HepG2 (cell line): ENCODE measurements around the gene CXCR5. TPM values are rescaled to one million over a fixed set of nuclear protein-coding genes. Genes with fewer than 3 reads are reported as not detected.

Experiments
- ARNTL ChIP-seq: sonication (generic); formaldehyde crosslinking; IDR thresholded peaks from 2 replicates; pipeline ENCODE4 v1.4.0; 2020; ENCODE audit warnings: mild to moderate bottlenecking, missing genetic modification reagents
- BCL3 ChIP-seq: sonication (generic); formaldehyde crosslinking; IDR thresholded peaks from 2 replicates; pipeline ENCODE4 v1.5.1; 2020; ENCODE audit warnings: mild to moderate bottlenecking, missing genetic modification reagents, moderate library complexity
- CC2D1A ChIP-seq: sonication (generic); formaldehyde crosslinking; IDR thresholded peaks from 2 replicates; pipeline ENCODE4 v1.8.1; 2023; ENCODE audit warnings: mild to moderate bottlenecking, missing genetic modification reagents
- FLYWCH1 ChIP-seq: sonication (generic); formaldehyde crosslinking; IDR thresholded peaks from 2 replicates; pipeline ENCODE4 v1.8.1; 2023; ENCODE audit warnings: mild to moderate bottlenecking, missing genetic modification reagents
- MAFK ChIP-seq, 2 experiments: IDR thresholded peaks in 1 of 2; conservative IDR thresholded peaks in 1 of 2; 2 replicates each; pipeline ENCODE4 v1.6.1; 2011; ENCODE audit warnings: improper control_type of control experiment in 2 of 2, low read length in 2 of 2
- RFX3 ChIP-seq: IDR thresholded peaks from 2 replicates; pipeline ENCODE4 v1.6.1; 2016; ENCODE audit warnings: missing biosample characterization, missing genetic modification reagents
- TOPORS ChIP-seq: sonication (generic); formaldehyde crosslinking; IDR thresholded peaks from 2 replicates; pipeline ENCODE4 v1.8.0; 2023; ENCODE audit warnings: mild to moderate bottlenecking, missing genetic modification reagents
- ZBTB4 ChIP-seq: sonication (generic); formaldehyde crosslinking; IDR thresholded peaks from 2 replicates; pipeline ENCODE4 v1.4.0; 2020; ENCODE audit warnings: missing genetic modification reagents, mild to moderate bottlenecking, borderline replicate concordance
- ZBTB46 ChIP-seq: sonication (generic); formaldehyde crosslinking; IDR thresholded peaks from 2 replicates; pipeline ENCODE4 v1.4.0; 2020; ENCODE audit warnings: mild to moderate bottlenecking, missing genetic modification reagents, borderline replicate concordance
- ZC3H13 ChIP-seq: sonication (generic); formaldehyde crosslinking; IDR thresholded peaks from 2 replicates; pipeline ENCODE4 v1.8.1; 2023; ENCODE audit warnings: mild to moderate bottlenecking, missing genetic modification reagents, moderate library complexity
- ZNF383 ChIP-seq: sonication (generic); formaldehyde crosslinking; IDR thresholded peaks from 2 replicates; pipeline ENCODE4 v1.4.0; 2020; ENCODE audit warnings: missing genetic modification reagents, mild to moderate bottlenecking, borderline replicate concordance
- ZNF720 ChIP-seq: sonication (generic); formaldehyde crosslinking; IDR thresholded peaks from 2 replicates; pipeline ENCODE4 v1.4.0; 2020; ENCODE audit warnings: missing genetic modification reagents
- ZSCAN22 ChIP-seq: sonication (generic); formaldehyde crosslinking; IDR thresholded peaks from 2 replicates; pipeline ENCODE4 v1.4.0; 2020; ENCODE audit warnings: mild to moderate bottlenecking, missing genetic modification reagents
- ZSCAN30 ChIP-seq: sonication (generic); formaldehyde crosslinking; IDR thresholded peaks from 2 replicates; pipeline ENCODE4 v1.5.0; 2020; ENCODE audit warnings: mild to moderate bottlenecking, missing genetic modification reagents
- polyA plus RNA-seq, 8 experiments: library from polyadenylated mRNA; depleted of rRNA in 3 of 8; stranded (reverse) in 7 of 8; unstranded in 1 of 8; fragments of >200 nt; fragmentation: Illumina TruSeq in 4 of 8; extraction: Trizol in 4 of 8; gene quantifications; 2 replicates each; pipeline versions ENCODE4 v1.2.1 to v1.2.3, GENCODE V29; 2011 to 2016; ENCODE audit warnings: low read depth in 4 of 8, missing spikeins in 1 of 8, mixed read lengths in 1 of 8; ENCODE audit not compliant: insufficient read depth in 1 of 8
- total RNA-seq, 5 experiments: library from RNA; depleted of rRNA; stranded (reverse); fragments of >200 nt; fragmentation: Illumina TruSeq; extraction: Trizol; gene quantifications; 2 replicates each; pipeline ENCODE4 v1.2.3, GENCODE V29; 2016; ENCODE audit warnings: low read depth in 1 of 5
- TF ChIP-seq, protein P1 (sequence below): sonication (generic); formaldehyde crosslinking; IDR thresholded peaks from 2 replicates; pipeline ENCODE4 v1.4.0; 2020; ENCODE audit warnings: missing genetic modification reagents
- TF ChIP-seq, protein P2 (sequence below): sonication (generic); formaldehyde crosslinking; IDR thresholded peaks from 2 replicates; pipeline ENCODE4 v1.8.1; 2023; ENCODE audit warnings: mild to moderate bottlenecking, inconsistent platforms, moderate library complexity, missing genetic modification reagents, borderline replicate concordance
- TF ChIP-seq, protein P3 (sequence below): sonication (generic); formaldehyde crosslinking; IDR thresholded peaks from 2 replicates; pipeline ENCODE4 v1.4.0; 2020; ENCODE audit warnings: missing genetic modification reagents, borderline replicate concordance

Gene CXCR5
- total and polyA plus RNA-seq, 2 of the 13 experiments (the other 11 are each of a cell fraction or from before 2014, with no cell fraction given), result not detected

DNA sequence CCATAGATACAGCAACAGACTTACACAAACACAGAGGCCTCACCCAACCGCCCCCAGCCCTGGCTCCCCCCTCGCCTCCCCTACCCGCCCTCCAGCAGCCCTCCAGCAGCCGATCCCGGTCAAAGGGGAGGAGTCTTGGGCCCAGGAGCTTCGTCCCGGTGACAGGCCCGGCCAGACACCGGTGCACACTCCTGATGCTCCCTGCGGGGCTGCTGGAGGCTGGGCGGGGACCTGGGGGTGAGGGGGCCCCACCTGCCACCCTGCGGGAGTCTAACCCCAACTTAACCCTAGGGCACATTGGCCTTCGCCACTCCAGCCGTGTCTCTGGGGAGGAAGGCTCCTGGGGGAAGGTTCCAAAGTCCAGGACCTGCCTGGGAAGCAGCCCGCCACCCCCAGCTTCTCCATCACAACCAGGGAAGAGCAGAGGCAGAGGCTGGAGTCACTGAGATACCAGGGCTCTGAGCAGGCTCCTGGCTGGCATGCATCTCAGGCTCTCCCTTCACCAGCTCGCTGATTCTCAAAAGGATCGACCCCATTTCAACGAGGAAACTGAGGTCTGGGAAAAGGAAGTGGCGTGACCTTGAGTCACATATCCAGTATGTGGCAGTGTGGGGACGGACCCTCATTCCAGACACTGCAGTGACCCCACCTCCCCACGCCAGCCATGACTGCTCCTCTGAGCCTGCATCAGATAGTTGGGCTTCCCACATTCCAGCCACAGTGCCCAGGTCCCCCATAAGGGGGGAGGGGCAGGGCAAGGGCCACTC lies 27.6 kb downstream of the CXCR5 start (continued):
- no peak for TF ChIP-seq MAFK (conservative IDR thresholded peaks at IDR 0.05 in 1 of 2, IDR thresholded peaks at IDR 0.05 in 1 of 2; ENCODE audit: low read length in 2 of 2)
- TF ChIP-seq, protein P1, sequence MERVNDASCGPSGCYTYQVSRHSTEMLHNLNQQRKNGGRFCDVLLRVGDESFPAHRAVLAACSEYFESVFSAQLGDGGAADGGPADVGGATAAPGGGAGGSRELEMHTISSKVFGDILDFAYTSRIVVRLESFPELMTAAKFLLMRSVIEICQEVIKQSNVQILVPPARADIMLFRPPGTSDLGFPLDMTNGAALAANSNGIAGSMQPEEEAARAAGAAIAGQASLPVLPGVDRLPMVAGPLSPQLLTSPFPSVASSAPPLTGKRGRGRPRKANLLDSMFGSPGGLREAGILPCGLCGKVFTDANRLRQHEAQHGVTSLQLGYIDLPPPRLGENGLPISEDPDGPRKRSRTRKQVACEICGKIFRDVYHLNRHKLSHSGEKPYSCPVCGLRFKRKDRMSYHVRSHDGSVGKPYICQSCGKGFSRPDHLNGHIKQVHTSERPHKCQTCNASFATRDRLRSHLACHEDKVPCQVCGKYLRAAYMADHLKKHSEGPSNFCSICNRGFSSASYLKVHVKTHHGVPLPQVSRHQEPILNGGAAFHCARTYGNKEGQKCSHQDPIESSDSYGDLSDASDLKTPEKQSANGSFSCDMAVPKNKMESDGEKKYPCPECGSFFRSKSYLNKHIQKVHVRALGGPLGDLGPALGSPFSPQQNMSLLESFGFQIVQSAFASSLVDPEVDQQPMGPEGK, result peak; percentile 94
- TF ChIP-seq ZSCAN30 (CRISPR knock-in tag), result no peak
- peak; percentile 97 for TF ChIP-seq ZBTB46 (CRISPR knock-in tag)
- TF ChIP-seq CC2D1A (CRISPR knock-in tag), result no peak
- TF ChIP-seq FLYWCH1 (CRISPR knock-in tag), result no peak
- TF ChIP-seq ARNTL, result no peak; the same call in 1 of the 2 replicates
- TF ChIP-seq ZNF383 (CRISPR knock-in tag), result no peak; the same call in 1 of the 2 replicates
- TF ChIP-seq BCL3 (CRISPR knock-in tag), result 0 out of 2 replicates have a peak, but pooled peaks have one; percentile 20
- no peak for TF ChIP-seq ZBTB4 (CRISPR knock-in tag)
- TF ChIP-seq ZNF720, result no peak
- TF ChIP-seq ZSCAN22 (CRISPR knock-in tag), result no peak
- TF ChIP-seq, protein P2, sequence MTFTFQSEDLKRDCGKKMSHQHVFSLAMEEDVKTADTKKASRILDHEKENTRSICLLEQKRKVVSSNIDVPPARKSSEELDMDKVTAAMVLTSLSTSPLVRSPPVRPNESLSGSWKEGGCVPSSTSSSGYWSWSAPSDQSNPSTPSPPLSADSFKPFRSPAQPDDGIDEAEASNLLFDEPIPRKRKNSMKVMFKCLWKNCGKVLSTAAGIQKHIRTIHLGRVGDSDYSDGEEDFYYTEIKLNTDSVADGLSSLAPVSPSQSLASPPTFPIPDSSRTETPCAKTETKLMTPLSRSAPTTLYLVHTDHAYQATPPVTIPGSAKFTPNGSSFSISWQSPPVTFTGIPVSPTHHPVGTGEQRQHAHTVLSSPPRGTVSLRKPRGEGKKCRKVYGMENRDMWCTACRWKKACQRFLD (CRISPR knock-in tag), result no peak
- TF ChIP-seq, protein P3, sequence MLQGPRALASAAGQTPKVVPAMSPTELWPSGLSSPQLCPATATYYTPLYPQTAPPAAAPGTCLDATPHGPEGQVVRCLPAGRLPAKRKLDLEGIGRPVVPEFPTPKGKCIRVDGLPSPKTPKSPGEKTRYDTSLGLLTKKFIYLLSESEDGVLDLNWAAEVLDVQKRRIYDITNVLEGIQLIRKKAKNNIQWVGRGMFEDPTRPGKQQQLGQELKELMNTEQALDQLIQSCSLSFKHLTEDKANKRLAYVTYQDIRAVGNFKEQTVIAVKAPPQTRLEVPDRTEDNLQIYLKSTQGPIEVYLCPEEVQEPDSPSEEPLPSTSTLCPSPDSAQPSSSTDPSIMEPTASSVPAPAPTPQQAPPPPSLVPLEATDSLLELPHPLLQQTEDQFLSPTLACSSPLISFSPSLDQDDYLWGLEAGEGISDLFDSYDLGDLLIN, result no peak
- TF ChIP-seq RFX3 (CRISPR knock-in tag), result no peak
- TF ChIP-seq TOPORS (CRISPR knock-in tag), result no peak
- TF ChIP-seq ZC3H13 (CRISPR knock-in tag), result 0 out of 2 replicates have a peak, but pooled peaks have one; percentile 20
